Measurements from ENCODE around the gene DOCK2. TPM values are rescaled to one million over a fixed set of nuclear protein-coding genes. Genes with fewer than 3 reads are reported as not detected.

DOCK2 gene
- total RNA-seq, 1 donor from 2014 or later: 6.3 TPM

GRCh38 chr5:170104710-170105109 is 467.6 kb downstream of the DOCK2 start:
- intact Hi-C loops (cut with DNase I): no loop called here
- DNase-seq (no peak), ATAC-seq (ENCODE audit: poor library complexity) (no peak)

DNA sequence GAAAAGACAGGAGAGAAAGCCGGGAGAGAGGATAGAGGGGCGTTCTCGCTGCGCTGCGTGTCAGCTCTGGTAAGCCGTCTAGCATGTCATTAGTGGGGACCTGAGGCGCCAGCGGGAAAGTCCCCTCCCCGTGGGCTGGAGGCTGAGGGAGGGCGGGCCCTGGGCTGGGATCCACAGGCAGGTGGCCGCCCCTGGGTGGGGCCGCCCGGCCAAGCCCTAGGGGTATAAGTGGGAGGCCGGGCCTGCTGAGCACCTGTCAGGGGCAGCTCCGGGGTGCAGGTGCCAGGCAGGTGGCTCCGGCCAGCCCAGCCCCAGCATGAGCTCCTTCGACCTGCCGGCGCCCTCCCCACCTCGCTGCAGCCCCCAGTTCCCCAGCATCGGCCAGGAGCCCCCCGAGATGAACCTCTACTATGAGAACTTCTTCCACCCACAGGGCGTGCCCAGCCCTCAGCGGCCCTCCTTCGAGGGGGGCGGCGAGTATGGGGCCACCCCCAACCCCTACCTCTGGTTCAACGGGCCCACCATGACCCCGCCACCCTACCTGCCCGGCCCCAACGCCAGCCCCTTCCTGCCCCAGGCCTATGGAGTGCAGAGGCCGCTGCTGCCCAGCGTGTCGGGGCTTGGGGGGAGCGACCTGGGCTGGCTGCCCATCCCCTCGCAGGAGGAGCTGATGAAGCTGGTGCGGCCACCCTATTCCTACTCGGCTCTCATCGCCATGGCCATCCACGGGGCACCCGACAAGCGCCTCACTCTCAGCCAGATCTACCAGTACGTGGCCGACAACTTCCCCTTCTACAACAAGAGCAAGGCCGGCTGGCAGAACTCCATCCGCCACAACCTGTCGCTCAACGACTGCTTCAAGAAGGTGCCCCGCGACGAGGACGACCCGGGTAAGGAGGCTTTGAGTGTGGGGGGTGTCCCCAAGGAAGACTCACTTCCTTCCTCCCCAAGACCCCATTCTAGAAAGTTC is 468.9 kb downstream of the DOCK2 start, which contains the start of gene FOXI1:
TSS of gene FOXI1 (plus strand) at position 256 of the 970 bp plus-strand sequence. CDS start at position 317, 61 bp downstream.
- no peak for ATAC-seq (ENCODE audit: poor library complexity)
- intact Hi-C loops (cut with DNase I): no loop called here
- DNase-seq: no peak

- intact Hi-C loops (cut with DNase I): no loop called here
- DNase-seq (no peak), ATAC-seq (ENCODE audit: poor library complexity) (no peak)
Measured at GRCh38 chr5:170107674-170108073, 470.6 kb downstream of the DOCK2 start.

DNA sequence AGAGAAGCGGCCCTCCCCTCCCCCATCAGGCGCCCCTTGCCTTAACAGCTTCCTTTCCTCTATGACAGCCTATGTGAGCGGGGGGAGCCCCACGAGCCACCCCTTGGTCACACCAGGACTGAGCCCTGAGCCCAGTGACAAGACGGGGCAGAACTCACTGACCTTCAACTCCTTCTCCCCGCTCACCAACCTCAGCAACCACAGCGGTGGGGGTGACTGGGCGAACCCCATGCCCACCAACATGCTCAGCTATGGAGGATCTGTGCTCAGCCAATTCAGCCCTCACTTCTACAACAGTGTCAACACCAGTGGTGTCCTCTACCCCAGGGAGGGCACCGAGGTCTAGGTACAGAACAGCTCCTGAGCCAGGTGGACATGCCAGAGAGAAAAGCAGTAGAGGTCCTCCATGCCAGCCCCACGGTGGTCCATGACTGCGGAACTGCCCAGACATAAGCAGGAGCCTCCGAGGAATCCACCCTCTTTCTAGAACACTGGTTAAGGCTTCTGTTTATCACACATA is 471.3 kb downstream of the DOCK2 start:
- no peak for ATAC-seq (ENCODE audit: poor library complexity)
- intact Hi-C loops (cut with DNase I): no loop called here
- DNase-seq: no peak

DNA sequence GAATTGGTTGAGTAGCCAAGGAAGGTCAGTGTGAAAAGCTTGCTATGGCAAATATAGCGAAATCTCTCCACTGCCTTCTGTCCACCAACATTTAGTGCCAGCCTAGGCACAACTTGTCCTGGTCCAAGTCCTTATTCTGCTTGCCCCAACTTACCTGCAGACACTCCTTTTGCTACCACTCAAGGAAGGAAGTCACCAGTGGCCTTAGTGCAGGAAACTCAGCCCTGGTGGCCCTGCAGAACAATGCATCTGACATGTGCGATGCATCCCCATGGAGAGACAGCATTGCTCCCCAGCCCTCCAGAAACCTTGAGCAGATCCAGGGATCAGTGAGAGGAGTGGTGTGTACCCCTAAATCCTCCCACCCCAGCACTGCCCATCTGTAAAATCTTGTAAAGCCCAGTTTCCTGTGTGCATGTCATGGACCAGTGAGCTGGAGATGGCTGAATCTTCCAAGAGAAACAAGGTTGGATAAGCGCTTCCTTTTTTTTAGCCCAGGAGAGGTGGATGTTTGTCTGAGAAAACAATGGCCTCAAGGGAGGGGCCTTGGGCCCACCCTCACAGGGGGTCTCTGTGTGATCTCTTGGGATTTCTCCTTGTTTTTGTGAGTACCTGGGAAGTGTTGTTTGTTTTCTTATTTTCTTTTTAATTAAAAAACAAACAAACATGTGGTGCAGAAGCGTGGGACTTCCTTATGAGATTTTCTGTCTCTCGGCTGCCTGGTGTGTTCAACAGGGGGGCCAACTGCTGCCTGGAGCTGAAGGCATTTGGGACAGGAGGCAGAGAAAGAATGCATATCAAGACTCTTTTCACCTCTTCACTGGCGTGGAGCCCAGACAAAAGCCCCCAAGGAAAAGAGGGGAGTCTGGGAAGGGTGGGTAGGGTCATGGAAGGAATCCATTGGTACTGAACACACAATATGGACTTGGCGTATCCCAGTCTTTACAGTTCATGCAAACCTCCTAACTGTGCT is 472.3 kb downstream of the DOCK2 start:
- intact Hi-C loops (cut with DNase I): no loop called here
- DNase-seq (no peak), ATAC-seq (ENCODE audit: poor library complexity) (no peak)

GRCh38 chr5:170110403-170111087 is 473.5 kb downstream of the DOCK2 start:
- no peak for DNase-seq
- intact Hi-C loops (cut with DNase I): no loop called here
- no peak for ATAC-seq (ENCODE audit: poor library complexity)

- ATAC-seq (ENCODE audit: poor library complexity): no peak
- DNase-seq: no peak
- intact Hi-C loops (cut with DNase I): no loop called here
Measured at GRCh38 chr5:170111088-170111785, 474.2 kb downstream of the DOCK2 start.

DNA sequence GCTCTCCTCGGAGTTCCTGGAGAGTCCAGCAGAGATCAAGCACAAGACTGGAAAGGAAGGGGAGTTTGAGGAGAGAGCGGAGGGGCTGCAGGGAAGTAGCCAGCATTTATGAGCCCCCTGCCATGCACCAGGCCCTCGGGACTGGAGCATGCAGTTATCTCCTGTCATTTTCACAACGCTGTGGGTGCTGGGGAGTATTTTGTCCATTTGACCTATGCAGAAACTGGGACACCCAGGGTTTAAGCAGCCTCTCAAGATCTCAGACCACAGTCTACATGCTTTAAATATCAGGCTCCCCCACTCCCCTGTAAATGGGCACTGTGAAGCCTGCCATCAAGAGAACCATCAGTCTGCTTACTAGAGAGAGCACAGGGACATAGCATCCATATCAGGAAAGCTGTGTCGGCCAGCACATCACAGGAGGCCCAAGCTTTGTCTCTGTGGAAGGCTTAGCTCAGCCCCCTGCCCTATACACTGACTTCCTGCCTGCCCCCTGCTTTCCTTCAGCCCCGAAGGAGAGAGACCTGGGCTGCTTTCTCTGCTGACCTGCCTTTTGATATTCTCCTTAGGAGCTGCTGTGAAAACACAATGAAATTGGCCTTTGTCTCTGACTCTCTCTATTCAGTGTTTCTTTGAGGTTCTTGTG is 475.9 kb downstream of the DOCK2 start:
- intact Hi-C loops (cut with DNase I): no loop called here
- DNase-seq: no peak
- no peak for ATAC-seq (ENCODE audit: poor library complexity)

- intact Hi-C loops (cut with DNase I): no loop called here
- no peak for ATAC-seq (ENCODE audit: poor library complexity)
Measured at GRCh38 chr5:170113522-170113900, 476.4 kb downstream of the DOCK2 start.

DNA sequence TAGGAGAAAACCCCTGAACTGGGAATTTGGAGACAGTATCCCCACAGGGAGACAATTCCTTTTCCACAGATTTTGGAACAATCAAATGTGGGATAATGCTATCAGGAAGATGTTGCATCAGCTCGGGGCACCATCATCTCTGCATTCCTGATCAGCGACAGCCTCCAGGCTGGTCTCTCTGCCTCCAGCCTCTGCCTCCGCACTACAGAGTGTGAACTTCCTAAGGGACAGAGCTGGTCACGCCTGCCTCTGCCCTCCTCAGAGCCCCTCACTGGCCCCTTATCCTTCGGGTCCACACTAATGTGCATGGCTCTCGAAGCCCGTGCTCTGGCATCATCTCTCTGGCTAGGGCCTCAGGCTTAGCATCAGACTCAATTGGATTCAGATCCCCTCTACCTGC is 477.2 kb downstream of the DOCK2 start:
- intact Hi-C loops (cut with DNase I): no loop called here
- ATAC-seq (ENCODE audit: poor library complexity): no peak

More at GRCh38 chr5:170113522-170113900, 476.4 kb downstream of the DOCK2 start:
- DNase-seq: no peak

GRCh38 chr5:170115925-170116324 is 478.9 kb downstream of the DOCK2 start:
- ATAC-seq (ENCODE audit: poor library complexity) (no peak), DNase-seq (no peak)
- intact Hi-C loops (cut with DNase I): no loop called here

More for the DNA sequence above, 477.2 kb downstream of the DOCK2 start:
- no peak for DNase-seq

DNA sequence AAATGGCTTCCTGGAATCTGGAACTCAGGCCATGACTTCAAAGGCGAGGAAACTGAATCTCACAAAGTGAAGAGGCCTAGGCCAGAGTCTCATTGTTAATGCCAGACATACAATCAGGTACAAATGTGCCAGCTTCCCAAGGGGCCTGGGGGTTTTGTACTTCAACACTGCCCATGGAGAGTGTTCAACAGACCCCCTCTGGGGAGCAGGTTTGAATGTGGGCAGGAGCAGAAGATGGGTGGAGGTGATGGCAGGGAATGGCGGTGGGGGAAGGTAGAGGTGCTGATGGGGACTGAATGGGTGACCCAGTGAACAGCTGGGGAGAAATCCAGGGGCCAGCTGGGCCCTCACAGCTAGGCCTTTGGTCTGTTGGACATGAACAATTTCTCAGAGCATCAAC is 480.7 kb downstream of the DOCK2 start:
- intact Hi-C loops (cut with DNase I): no loop called here
- DNase-seq (no peak), ATAC-seq (ENCODE audit: poor library complexity) (no peak)

GRCh38 chr5:170120576-170120975 is 483.5 kb downstream of the DOCK2 start:
- ATAC-seq (ENCODE audit: poor library complexity) (no peak), DNase-seq (no peak)
- intact Hi-C loops (cut with DNase I): no loop called here

GRCh38 chr5:170121321-170121720 is 484.2 kb downstream of the DOCK2 start:
- DNase-seq (no peak), ATAC-seq (ENCODE audit: poor library complexity) (no peak)
- intact Hi-C loops (cut with DNase I): no loop called here

GRCh38 chr5:170126061-170126460 is 489.0 kb downstream of the DOCK2 start:
- ATAC-seq (ENCODE audit: poor library complexity) (no peak), DNase-seq (no peak)
- intact Hi-C loops (cut with DNase I): no loop called here

DNA sequence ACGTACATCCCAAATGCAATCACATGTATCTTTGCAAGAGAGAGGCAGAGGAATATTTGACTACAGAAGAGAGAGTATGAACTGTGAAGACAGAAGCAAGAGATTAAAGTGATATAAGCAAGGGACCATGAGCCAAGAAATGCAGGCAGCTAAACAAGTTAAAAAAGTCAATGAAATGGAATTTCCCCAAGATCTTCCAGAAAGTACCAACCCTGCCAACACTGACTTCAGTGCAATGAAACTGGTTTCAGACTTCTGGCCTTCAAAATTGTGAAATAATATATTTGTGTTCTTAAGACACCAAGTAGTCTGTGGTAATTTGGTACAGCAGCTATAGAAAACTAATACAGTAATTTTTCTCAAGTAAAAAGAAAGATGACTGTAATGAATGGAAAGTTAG is 489.6 kb downstream of the DOCK2 start:
- intact Hi-C loops (cut with DNase I): no loop called here
- ATAC-seq (ENCODE audit: poor library complexity) (no peak), DNase-seq (no peak)

DNA sequence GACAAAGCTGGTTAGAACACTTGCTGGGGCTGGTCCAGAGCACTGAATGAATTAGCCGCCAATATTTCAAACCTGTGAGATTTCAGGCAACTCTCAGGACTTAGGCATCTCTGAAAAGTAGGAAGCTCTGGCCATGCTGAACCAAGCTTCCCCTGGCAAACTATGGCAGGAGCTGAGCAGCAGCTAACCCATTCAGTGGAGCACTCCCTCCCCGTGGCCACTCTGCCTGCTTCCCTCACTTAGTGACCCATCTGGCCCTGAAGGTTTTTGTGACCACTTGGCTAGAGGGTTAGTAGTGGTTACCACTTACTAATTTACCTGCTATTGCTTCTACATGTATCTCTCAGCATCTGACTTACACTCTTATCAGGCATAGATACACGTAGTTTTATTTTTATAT is 494.2 kb downstream of the DOCK2 start:
- DNase-seq (no peak), ATAC-seq (ENCODE audit: poor library complexity) (no peak)
- intact Hi-C loops (cut with DNase I): no loop called here

All from Right ventricle myocardium superior (tissue), 1 donor.